OCI-LY7 (cell line): ENCODE measurements around the gene TRIM72. TPM values are rescaled to one million over a fixed set of nuclear protein-coding genes. Genes with fewer than 3 reads are reported as not detected.

Experiments
- BruUV-seq: library from RNA; stranded (reverse); fragments of 400-500 nt; replicated peaks from 2 replicates; lab custom pipeline; 2021; lab: Mats Ljungman, UMichigan
- CTCF ChIA-PET: fragments of 300-600 bp; sonication (Branson Sonifier 250); formaldehyde crosslinking; loops from one replicate; lab custom pipeline; 2022; ENCODE audit warnings: antibody characterized with exemption; ENCODE audit not compliant: unreplicated experiment; lab: Charles Lee
- POLR2A ChIA-PET: fragments of 300-600 bp; sonication (Branson Sonifier 250); formaldehyde crosslinking; loops from one replicate; lab custom pipeline; 2022; ENCODE audit warnings: antibody characterized with exemption; lab: Charles Lee
- DNase-seq: peaks from one replicate; pipeline ENCODE4 v3.0.0-alpha.2; 2015; ENCODE audit warnings: low spot score
- H2AFZ ChIP-seq: fragments of 200-600 bp; sonication (generic), shearing (Covaris generic); 2 replicates; pipeline ENCODE4 v1.6.1; 2014; ENCODE audit warnings: mild to moderate bottlenecking, antibody characterized with exemption, low read length, moderate library complexity
- H3K27ac ChIP-seq: fragments of 200-600 bp; sonication (generic); 2 replicates; pipeline ENCODE4 v1.5.1; 2014; ENCODE audit warnings: mixed run types, low read depth, mild to moderate bottlenecking, moderate library complexity, low read length, inconsistent platforms; ENCODE audit not compliant: poor library complexity, severe bottlenecking
- H3K36me3 ChIP-seq: fragments of 200-600 bp; sonication (generic); 2 replicates; pipeline ENCODE4 v1.6.1; 2014; ENCODE audit warnings: mild to moderate bottlenecking, antibody characterized with exemption, low read length, moderate library complexity, mixed read lengths; ENCODE audit not compliant: insufficient read depth
- H3K4me1 ChIP-seq: fragments of 200-600 bp; sonication (generic); 2 replicates; pipeline ENCODE4 v1.5.1; 2014; ENCODE audit warnings: mild to moderate bottlenecking, low read length; ENCODE audit not compliant: insufficient read depth, poor library complexity, severe bottlenecking
- H3K4me2 ChIP-seq: fragments of 200-600 bp; sonication (generic); 2 replicates; pipeline ENCODE4 v1.6.1; 2014; ENCODE audit warnings: mild to moderate bottlenecking, low read length
- H3K4me3 ChIP-seq: fragments of 200-600 bp; sonication (generic); 2 replicates; pipeline ENCODE4 v1.5.1; 2014; ENCODE audit warnings: mild to moderate bottlenecking, low read depth, low read length; ENCODE audit not compliant: poor library complexity, severe bottlenecking
- H3K79me2 ChIP-seq: fragments of 200-600 bp; sonication (generic); 2 replicates; pipeline ENCODE4 v1.6.1; 2016; ENCODE audit warnings: low read depth, mild to moderate bottlenecking, low read length, moderate library complexity, mixed read lengths; ENCODE audit not compliant: insufficient read depth
- H3K9me2 ChIP-seq: fragments of 200-600 bp; sonication (generic); 2 replicates; pipeline ENCODE4 v1.6.1; 2016; ENCODE audit warnings: mild to moderate bottlenecking, low read length, mixed read lengths; ENCODE audit not compliant: insufficient read depth
- H3K9me3 ChIP-seq: fragments of 200-600 bp; sonication (generic); 2 replicates; pipeline ENCODE4 v1.6.1; 2014; ENCODE audit warnings: mild to moderate bottlenecking, mixed run types, low read length, mixed read lengths
- H4K20me1 ChIP-seq: fragments of 200-600 bp; sonication (generic); 2 replicates; pipeline ENCODE4 v1.6.1; 2014; ENCODE audit warnings: mild to moderate bottlenecking, antibody characterized with exemption, low read length, moderate library complexity, mixed read lengths; ENCODE audit not compliant: insufficient read depth
- EZH2phosphoT487 ChIP-seq: fragments of 200-600 bp; sonication (generic); IDR thresholded peaks from 2 replicates; pipeline ENCODE4 v1.6.1; 2018; ENCODE audit warnings: low read depth, borderline replicate concordance, mild to moderate bottlenecking, mixed run types, antibody characterized with exemption, low read length, moderate library complexity, mixed read lengths
- intact Hi-C: fragments of 100-400 bp; cut with micrococcal nuclease; formaldehyde crosslinking; loops from one replicate; pipeline ENCODE4 v1.10.0; 2022; ENCODE audit not compliant: unreplicated experiment
- total RNA-seq, 2 experiments: library from RNA; depleted of rRNA in 1 of 2; stranded (reverse); fragments of >200 nt in 1 of 2; shearing (Covaris generic) in 1 of 2; gene quantifications; 2 replicates each; pipeline ENCODE4 v1.2.3, GENCODE V29; 2014 to 2022
- TF ChIP-seq, protein P1 (sequence below): fragments of 200-600 bp; sonication (generic); conservative IDR thresholded peaks from 2 replicates; pipeline ENCODE4 v1.5.1; 2014; ENCODE audit warnings: mild to moderate bottlenecking, antibody characterized with exemption, low read length, moderate library complexity, mixed read lengths

TRIM72 gene
- total RNA-seq, 2 experiments from 2014 or later = 0.13 to 1.1 TPM

DNA sequence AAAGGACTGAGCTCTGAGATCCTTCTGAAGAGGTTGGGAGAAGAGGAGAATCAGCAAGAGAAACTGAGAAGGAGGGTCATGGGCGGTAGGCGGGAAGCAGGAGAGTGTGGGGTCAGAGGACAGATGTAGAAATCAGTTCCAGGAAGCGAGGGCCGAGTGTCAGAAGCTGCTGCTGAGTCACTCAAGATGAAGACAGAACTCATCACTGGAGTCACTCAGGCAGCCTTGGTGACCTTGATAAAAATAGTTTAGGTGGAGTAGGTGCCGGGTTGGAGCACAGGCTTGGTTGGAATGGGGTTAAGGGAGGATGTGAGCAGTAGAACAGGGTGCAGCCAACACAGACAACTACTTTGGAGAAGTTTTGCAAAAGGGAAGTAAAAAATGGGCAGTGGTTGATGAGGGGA is 39.7 kb downstream of the TRIM72 start:
- no peaks in the 10 kb centered on the region for H3K9me3 ChIP-seq
- BruUV-seq = no TSS peak
- no peak overlapping the region for H3K27ac ChIP-seq
- no peak overlapping the region for H3K4me3 ChIP-seq
- no peaks in the 10 kb centered on the region for H3K36me3 ChIP-seq
- H2AFZ ChIP-seq = 0 out of 2 replicates have a peak overlapping the region, but pooled peaks have one; percentile 3
- no peaks in the 10 kb centered on the region for H3K9me2 ChIP-seq
- ChIA-PET CTCF (no interaction called here), POLR2A (interaction anchor here (0.6 kb wide), 1 partner anchor 8 kb away, joined by 3 read pairs; no protein-coding TSS in a partner anchor)
- no peaks in the 10 kb centered on the region for H3K79me2 ChIP-seq
- no peak for DNase-seq
- H3K4me2 ChIP-seq = no peak overlapping the region
- no peaks in the 10 kb centered on the region for H4K20me1 ChIP-seq
- TF ChIP-seq, protein P1, sequence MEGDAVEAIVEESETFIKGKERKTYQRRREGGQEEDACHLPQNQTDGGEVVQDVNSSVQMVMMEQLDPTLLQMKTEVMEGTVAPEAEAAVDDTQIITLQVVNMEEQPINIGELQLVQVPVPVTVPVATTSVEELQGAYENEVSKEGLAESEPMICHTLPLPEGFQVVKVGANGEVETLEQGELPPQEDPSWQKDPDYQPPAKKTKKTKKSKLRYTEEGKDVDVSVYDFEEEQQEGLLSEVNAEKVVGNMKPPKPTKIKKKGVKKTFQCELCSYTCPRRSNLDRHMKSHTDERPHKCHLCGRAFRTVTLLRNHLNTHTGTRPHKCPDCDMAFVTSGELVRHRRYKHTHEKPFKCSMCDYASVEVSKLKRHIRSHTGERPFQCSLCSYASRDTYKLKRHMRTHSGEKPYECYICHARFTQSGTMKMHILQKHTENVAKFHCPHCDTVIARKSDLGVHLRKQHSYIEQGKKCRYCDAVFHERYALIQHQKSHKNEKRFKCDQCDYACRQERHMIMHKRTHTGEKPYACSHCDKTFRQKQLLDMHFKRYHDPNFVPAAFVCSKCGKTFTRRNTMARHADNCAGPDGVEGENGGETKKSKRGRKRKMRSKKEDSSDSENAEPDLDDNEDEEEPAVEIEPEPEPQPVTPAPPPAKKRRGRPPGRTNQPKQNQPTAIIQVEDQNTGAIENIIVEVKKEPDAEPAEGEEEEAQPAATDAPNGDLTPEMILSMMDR = no peak
- TF ChIP-seq EZH2phosphoT487 = no peak
- H3K4me1 ChIP-seq = no peaks in the 10 kb centered on the region
- intact Hi-C loops = no loop called here

GRCh38 chr16:31256466-31256865 is 42.5 kb downstream of the TRIM72 start:
- ChIA-PET CTCF (no interaction called here), POLR2A (interaction anchor here (0.6 to 0.8 kb wide), 2 partner anchors 12 to 105 kb away, joined by 3 read pairs; no protein-coding TSS in a partner anchor)
- Histone ChIP-seq H3K27ac (no peak overlapping the region), H3K9me3 (no peaks in the 10 kb centered on the region), H3K4me3 (no peak overlapping the region), H3K4me2 (no peak overlapping the region), H4K20me1 (no peaks in the 10 kb centered on the region), H2AFZ (no peak overlapping the region), H3K36me3 (no peaks in the 10 kb centered on the region), H3K79me2 (no peaks in the 10 kb centered on the region), H3K4me1 (no peaks in the 10 kb centered on the region), H3K9me2 (no peaks in the 10 kb centered on the region)
- no TSS peak for BruUV-seq
- TF ChIP-seq, protein P1 = no peak
- TF ChIP-seq EZH2phosphoT487 = no peak
- DNase-seq = no peak
- intact Hi-C loops = no loop called here

DNA sequence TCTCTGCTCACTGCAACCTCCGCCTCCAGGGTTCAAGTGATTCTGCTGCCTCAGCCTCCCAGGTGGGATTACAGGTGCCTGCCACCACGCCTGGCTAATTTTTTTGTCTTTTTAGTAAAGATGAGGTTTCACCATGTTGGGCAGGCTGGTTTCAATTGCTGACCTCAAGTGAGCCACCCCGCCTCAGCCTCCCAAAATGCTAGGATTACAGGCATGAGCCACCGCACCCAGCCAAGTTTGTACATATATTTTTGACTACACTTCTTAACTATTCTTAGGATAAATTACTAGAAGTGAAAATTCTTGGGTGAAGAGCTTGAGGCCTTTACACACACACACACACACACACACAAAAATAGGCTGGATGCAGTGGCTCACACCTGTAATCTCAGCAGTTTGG is 44.4 kb downstream of the TRIM72 start:
- H3K4me1 ChIP-seq = no peaks in the 10 kb centered on the region
- no peaks in the 10 kb centered on the region for H3K9me3 ChIP-seq
- TF ChIP-seq, protein P1 = no peak
- no peak for TF ChIP-seq EZH2phosphoT487
- intact Hi-C loops = no loop called here
- no peak overlapping the region for H3K27ac ChIP-seq
- H2AFZ ChIP-seq = no peak overlapping the region
- DNase-seq = no peak
- H3K4me3 ChIP-seq = no peak overlapping the region
- CTCF ChIA-PET = no interaction called here
- no peaks in the 10 kb centered on the region for H3K9me2 ChIP-seq
- H3K79me2 ChIP-seq = no peaks in the 10 kb centered on the region
- H4K20me1 ChIP-seq = no peaks in the 10 kb centered on the region
- H3K4me2 ChIP-seq = no peak overlapping the region
- BruUV-seq = no TSS peak
- POLR2A ChIA-PET = no interaction called here
- H3K36me3 ChIP-seq = no peaks in the 10 kb centered on the region
